Activated CD8-positive, alpha-beta memory T cell treated with anti-CD3 and anti-CD28 coated beads, Interleukin-2, amount 50 U/mL, for 24 hours (primary cell): ENCODE data around the gene PRAMEF13.
"Not testable (repeated sequence)": the region's sequence is repeated elsewhere in the genome, so short reads cannot be mapped to it uniquely, and the experiment has no call there.

Source experiments
- DNase-seq: peaks from one replicate; pipeline ENCODE4 v3.0.0-alpha.2; 2020; ENCODE audit errors: extremely low read depth

The PRAMEF13 gene

DNA sequence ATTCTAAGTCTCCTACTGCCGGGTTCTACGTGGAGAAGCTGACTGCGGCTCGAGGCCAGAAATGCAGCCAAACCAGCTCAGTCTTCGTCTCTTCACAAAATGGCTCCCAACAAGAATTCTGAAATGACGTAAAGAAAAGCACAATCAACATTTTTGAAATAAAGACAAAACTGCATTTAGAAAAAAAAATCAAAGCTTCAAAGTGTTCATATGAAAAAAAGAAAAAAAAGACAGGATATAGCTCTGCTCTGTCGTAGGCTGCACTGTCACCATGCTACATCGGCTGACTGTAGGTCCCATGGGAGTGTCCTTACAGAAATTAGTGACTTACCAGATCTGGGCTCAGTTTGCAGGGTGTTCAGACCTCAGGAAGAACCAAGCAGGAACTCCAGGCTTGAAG is 35.7 kb downstream of the PRAMEF13 start, which contains the start of gene HNRNPCL4:
HNRNPCL4 (minus strand) TSS at position 101 of the 400 bp plus-strand sequence. CDS start 164 bp downstream, outside the sequence.
- DNase-seq = not testable (repeated sequence)

- DNase-seq = not testable (repeated sequence)
These were observed 45.3 kb downstream of the PRAMEF13 start, which contains the start of gene PRAMEF26 for GRCh38 chr1:13155909-13156308. PRAMEF26 (minus strand) TSS chr1:13156009; CDS start chr1:13153095, 2,914 bp downstream.
